Measurements from ENCODE around the gene PRPF6.

PRPF6 gene

GRCh38 chr20:63961664-63962425 is 19.1 kb upstream of the PRPF6 start:
- no peak for DNase-seq (ENCODE audit: low spot score)
- TF ChIP-seq CTCF (IDR thresholded peaks at IDR 0.05; ENCODE audit: borderline replicate concordance, control extremely low read depth, extremely low read depth, insufficient read depth, missing control alignments), result no peak
- in situ Hi-C loops (cut with MboI; ENCODE audit: low sequenced_read_pairs, unreplicated experiment), result no loop called here

- in situ Hi-C loops (cut with MboI; ENCODE audit: low sequenced_read_pairs, unreplicated experiment), result no loop called here
- DNase-seq (ENCODE audit: low spot score), result no peak
- no peak for TF ChIP-seq CTCF (IDR thresholded peaks at IDR 0.05; ENCODE audit: borderline replicate concordance, control extremely low read depth, extremely low read depth, insufficient read depth, missing control alignments)
Observed at GRCh38 chr20:63962426-63963347, 18.2 kb upstream of the PRPF6 start.

GRCh38 chr20:63963348-63963741 is 17.6 kb upstream of the PRPF6 start:
- no peak for TF ChIP-seq CTCF (IDR thresholded peaks at IDR 0.05; ENCODE audit: borderline replicate concordance, control extremely low read depth, extremely low read depth, insufficient read depth, missing control alignments)
- in situ Hi-C loops (cut with MboI; ENCODE audit: low sequenced_read_pairs, unreplicated experiment), result no loop called here
- no peak for DNase-seq (ENCODE audit: low spot score)

DNA sequence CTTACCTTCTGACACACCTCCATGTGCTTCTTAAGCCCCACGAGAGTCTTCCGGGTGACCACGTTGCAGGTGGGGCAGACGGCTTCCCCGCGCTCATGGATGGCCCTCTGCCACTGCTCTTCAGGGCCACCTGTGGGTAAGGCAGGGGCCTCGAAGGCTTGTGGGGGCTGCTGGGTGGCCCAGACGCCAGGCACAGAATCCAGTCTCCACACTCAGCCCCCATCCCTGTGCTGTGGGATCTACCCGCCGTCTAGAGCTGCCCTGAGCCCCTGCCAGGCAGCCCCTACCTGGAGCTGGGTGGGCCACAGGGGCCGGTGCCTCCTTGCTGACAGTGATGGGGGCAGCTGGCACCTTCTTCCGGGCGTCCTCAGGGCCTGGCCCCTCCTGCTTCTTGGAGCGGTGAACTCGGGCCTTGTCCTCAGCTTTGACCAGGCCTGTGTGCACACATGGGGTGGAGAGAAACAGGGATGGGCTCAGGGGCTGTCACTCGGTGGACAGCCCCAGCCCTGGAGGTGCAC is 17.1 kb upstream of the PRPF6 start:
- TF ChIP-seq CTCF (IDR thresholded peaks at IDR 0.05; ENCODE audit: borderline replicate concordance, control extremely low read depth, extremely low read depth, insufficient read depth, missing control alignments), result no peak
- DNase-seq (ENCODE audit: low spot score), result no peak
- in situ Hi-C loops (cut with MboI; ENCODE audit: low sequenced_read_pairs, unreplicated experiment), result no loop called here

- no peak for DNase-seq (ENCODE audit: low spot score)
- in situ Hi-C loops (cut with MboI; ENCODE audit: low sequenced_read_pairs, unreplicated experiment), result no loop called here
- no peak for TF ChIP-seq CTCF (IDR thresholded peaks at IDR 0.05; ENCODE audit: borderline replicate concordance, control extremely low read depth, extremely low read depth, insufficient read depth, missing control alignments)
Observed at GRCh38 chr20:63964412-63964811, 16.5 kb upstream of the PRPF6 start.

DNA sequence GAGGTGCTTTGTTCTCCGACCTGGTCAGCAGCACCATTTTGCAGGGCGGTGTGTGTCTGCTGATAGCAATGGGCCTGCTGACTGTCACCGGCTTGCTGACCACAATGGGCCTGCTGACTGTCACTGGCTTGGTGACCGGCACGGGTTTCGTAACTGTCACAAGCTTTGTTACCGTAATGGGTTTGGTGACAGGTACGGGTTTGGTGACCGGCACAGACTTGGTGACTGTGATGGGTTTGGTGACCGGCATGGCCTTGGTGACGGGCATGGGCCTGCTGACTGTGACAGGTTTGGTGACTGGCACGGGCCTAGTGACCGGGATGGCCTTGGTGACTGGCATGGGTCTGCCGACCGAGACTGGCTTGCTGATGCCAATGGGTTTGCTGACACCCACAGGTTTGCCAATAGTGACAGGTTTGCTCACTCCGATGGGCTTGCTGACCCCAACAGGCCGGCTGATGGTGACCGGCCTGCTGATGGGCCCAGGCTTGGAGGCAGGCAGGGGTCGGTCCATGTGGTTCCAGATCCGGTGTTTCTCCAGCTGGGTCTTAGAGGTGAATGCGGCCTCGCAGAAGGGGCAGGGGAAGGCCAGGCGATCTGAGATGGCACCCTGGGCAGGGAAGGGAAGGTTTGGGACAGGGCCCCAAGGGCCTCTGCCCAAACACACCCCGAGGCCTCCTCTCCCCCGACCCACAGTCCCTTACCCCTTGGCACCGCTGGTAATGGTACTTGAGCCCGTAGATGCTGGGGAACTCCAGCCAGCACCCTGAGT is 14.6 kb upstream of the PRPF6 start:
- DNase-seq (ENCODE audit: low spot score), result no peak
- in situ Hi-C loops (cut with MboI; ENCODE audit: low sequenced_read_pairs, unreplicated experiment), result no loop called here
- no peak for TF ChIP-seq CTCF (IDR thresholded peaks at IDR 0.05; ENCODE audit: borderline replicate concordance, control extremely low read depth, extremely low read depth, insufficient read depth, missing control alignments)
